Fibroblast of lung (primary cell): ENCODE data around the gene HIF1AN. TPM values are rescaled to one million over a fixed set of nuclear protein-coding genes. Genes with fewer than 3 reads are reported as not detected.

Experiments used
- DNase-seq, 2 donors: peaks; one replicate each; pipeline versions ENCODE4 v3.0.0 to v3.0.0-alpha.2; 2010; ENCODE audit warnings: low read depth in 2 of 2
- H2AFZ ChIP-seq: 2 replicates; pipeline ENCODE4 v1.5.1; 2012; ENCODE audit warnings: low read length, control low read depth, inconsistent platforms
- H3K27ac ChIP-seq: 2 replicates; pipeline ENCODE4 v1.5.1; 2011; ENCODE audit warnings: low read length, control low read depth; ENCODE audit not compliant: insufficient read depth
- H3K27me3 ChIP-seq: 2 replicates; pipeline ENCODE4 v1.5.1; 2011; ENCODE audit warnings: mild to moderate bottlenecking, low read length; ENCODE audit not compliant: control insufficient read depth, insufficient read depth
- H3K36me3 ChIP-seq: 2 replicates; pipeline ENCODE4 v1.5.1; 2011; ENCODE audit warnings: low read length; ENCODE audit not compliant: control insufficient read depth, insufficient read depth
- H3K4me1 ChIP-seq: 2 replicates; pipeline ENCODE4 v1.5.1; 2011; ENCODE audit warnings: low read length; ENCODE audit not compliant: control insufficient read depth, insufficient read depth; ENCODE audit errors: extremely low read depth
- H3K4me2 ChIP-seq: 2 replicates; pipeline ENCODE4 v1.5.1; 2011; ENCODE audit warnings: low read length, control low read depth; ENCODE audit not compliant: insufficient read depth; ENCODE audit errors: extremely low read depth
- H3K4me3 ChIP-seq, 4 experiments: fragments of 200-600 bp in 1 of 4; sonication (generic) in 1 of 4; replicated peaks in 1 of 4; 2 replicates each; pipeline ENCODE4 v1.5.1; 2011 to 2016; ENCODE audit warnings: low read length in 4 of 4, low read depth in 3 of 4, mild to moderate bottlenecking in 3 of 4, control low read depth in 2 of 4, inconsistent platforms in 1 of 4, mixed read lengths in 1 of 4; ENCODE audit not compliant: insufficient read depth in 1 of 4; ENCODE audit errors: control extremely low read depth in 1 of 4
- H3K79me2 ChIP-seq: 2 replicates; pipeline ENCODE4 v1.5.1; 2012; ENCODE audit warnings: mild to moderate bottlenecking, low read length, inconsistent platforms; ENCODE audit not compliant: control insufficient read depth, insufficient read depth
- H3K9ac ChIP-seq: 2 replicates; pipeline ENCODE4 v1.5.1; 2011; ENCODE audit warnings: mild to moderate bottlenecking, low read length, control low read depth; ENCODE audit not compliant: insufficient read depth
- H3K9me3 ChIP-seq: 2 replicates; pipeline ENCODE4 v1.5.1; 2012; ENCODE audit warnings: low read depth, low read length; ENCODE audit not compliant: control insufficient read depth, insufficient read depth
- H4K20me1 ChIP-seq: 2 replicates; pipeline ENCODE4 v1.5.1; 2011; ENCODE audit warnings: low read length; ENCODE audit not compliant: control insufficient read depth, insufficient read depth; ENCODE audit errors: extremely low read depth
- EZH2 ChIP-seq: IDR thresholded peaks from 2 replicates; pipeline ENCODE4 v1.5.1; 2012; ENCODE audit warnings: low read length, control low read depth, mild to moderate bottlenecking; ENCODE audit errors: missing control alignments
- polyA plus RNA-seq, 2 donors: library from polyadenylated mRNA; depleted of rRNA in 1 of 2; stranded (reverse) in 1 of 2; unstranded in 1 of 2; fragments of >200 nt; gene quantifications; 2 replicates each; pipeline ENCODE4 v1.2.1, GENCODE V29; 2011 to 2012; ENCODE audit warnings: missing spikeins in 1 of 2
- total RNA-seq: library from RNA; depleted of rRNA; stranded (reverse); fragments of >200 nt; gene quantifications from 2 replicates; pipeline ENCODE4 v1.2.1, GENCODE V29; 2014
- TF ChIP-seq, protein P1 (sequence below), 2 donors: IDR thresholded peaks in 1 of 2; conservative IDR thresholded peaks in 1 of 2; 1 replicate in 1 of 2; 2 replicates in 1 of 2; pipeline ENCODE4 v1.5.1; 2011 to 2012; ENCODE audit warnings: low read length in 2 of 2, control low read depth in 1 of 2, inconsistent platforms in 1 of 2, low read depth in 1 of 2, mild to moderate bottlenecking in 1 of 2

The HIF1AN gene
- total and polyA plus RNA-seq, 2 donors (not counting 1 experiment from before 2014, with no cell fraction given), result 14.2 to 26.6 TPM

DNA sequence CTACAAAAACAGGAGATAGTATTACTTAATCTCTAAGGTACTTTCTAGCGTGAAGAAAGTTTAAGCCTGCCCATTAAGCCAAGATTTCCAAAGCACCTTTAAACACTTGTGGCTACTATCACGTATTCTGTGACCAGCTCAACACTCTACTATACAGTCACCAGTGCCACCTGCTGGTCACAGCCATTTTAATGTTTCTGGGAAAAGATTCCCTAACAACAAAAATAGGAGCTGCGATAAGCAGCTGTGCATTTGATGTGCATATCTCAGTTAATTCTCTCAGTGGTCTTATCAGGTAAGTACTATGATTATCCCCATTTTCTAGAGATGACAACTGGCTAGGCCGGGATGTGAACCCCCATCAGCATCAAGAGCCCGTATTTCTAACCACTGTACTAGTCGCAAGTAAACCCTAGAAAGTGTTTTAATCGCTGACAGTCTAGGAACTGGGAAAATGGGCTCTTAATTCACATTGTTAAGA lies 16.9 kb upstream of the HIF1AN start:
- Histone ChIP-seq H3K4me3 (peak overlapping the region; percentile 31 to 54 (median 39)), H4K20me1 (no peaks in the 10 kb centered on the region), H2AFZ (peak overlapping the region; percentile 66), H3K9ac (no peak overlapping the region), H3K4me2 (peak overlapping the region; percentile 85), H3K4me1 (peaks cover 5% of the 10 kb centered on the region), H3K9me3 (no peaks in the 10 kb centered on the region), H3K79me2 (no peaks in the 10 kb centered on the region), H3K36me3 (no peaks in the 10 kb centered on the region), H3K27ac (no peak overlapping the region), H3K27me3 (no peaks in the 10 kb centered on the region)
- peak; percentile 58 to 66 for DNase-seq
- TF ChIP-seq EZH2, result no peak
- TF ChIP-seq, protein P1, sequence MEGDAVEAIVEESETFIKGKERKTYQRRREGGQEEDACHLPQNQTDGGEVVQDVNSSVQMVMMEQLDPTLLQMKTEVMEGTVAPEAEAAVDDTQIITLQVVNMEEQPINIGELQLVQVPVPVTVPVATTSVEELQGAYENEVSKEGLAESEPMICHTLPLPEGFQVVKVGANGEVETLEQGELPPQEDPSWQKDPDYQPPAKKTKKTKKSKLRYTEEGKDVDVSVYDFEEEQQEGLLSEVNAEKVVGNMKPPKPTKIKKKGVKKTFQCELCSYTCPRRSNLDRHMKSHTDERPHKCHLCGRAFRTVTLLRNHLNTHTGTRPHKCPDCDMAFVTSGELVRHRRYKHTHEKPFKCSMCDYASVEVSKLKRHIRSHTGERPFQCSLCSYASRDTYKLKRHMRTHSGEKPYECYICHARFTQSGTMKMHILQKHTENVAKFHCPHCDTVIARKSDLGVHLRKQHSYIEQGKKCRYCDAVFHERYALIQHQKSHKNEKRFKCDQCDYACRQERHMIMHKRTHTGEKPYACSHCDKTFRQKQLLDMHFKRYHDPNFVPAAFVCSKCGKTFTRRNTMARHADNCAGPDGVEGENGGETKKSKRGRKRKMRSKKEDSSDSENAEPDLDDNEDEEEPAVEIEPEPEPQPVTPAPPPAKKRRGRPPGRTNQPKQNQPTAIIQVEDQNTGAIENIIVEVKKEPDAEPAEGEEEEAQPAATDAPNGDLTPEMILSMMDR (conservative IDR thresholded peaks at IDR 0.05 in 1 of 2, IDR thresholded peaks at IDR 0.05 in 1 of 2; ENCODE audit: low read depth in 1 of 2, low read length in 2 of 2), result peak; percentile 60 to 71

DNA sequence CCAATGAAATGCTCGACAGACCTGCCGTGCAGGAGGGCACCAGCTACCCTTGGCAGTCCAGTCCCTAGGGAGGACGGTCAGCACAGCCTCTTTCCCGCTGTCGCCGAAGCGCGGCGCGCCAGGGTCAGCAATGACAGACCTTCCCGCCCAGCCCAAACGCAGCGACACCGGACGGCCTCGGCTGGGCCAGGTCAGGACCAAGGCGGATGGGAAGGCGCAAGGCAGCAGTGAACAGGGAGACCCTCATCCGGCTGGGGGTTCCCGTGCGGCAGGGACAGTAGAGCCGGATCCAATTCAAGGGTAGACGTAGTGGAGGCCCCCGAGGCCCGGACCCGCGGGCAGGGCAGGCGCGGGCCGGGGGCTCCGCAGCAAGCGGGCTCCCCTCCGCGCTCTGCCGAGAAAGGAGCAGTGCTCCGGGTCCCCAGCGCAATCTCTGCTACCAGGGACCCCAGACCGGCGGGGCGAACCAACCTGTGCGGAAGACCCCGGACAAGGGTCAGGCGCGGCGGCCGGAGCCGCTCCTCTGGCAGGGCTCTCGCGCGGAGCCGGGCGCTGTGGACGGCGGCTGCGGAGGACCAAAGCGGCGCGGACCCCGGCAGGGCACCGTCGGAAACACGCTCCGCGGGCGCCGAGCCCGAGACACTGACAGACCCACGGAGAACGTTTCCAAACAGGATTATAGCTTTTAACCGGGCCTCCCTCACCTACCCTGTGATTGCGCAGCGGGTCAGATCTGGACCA lies 16.3 kb upstream of the HIF1AN start, which contains the start of gene SEC31B:
SEC31B (minus strand) TSS at position 551 of the 741 bp plus-strand sequence. CDS start 2,909 bp downstream, outside the sequence.
- Histone ChIP-seq H3K36me3 (peaks cover 3% of the 10 kb centered on the region), H3K79me2 (no peaks in the 10 kb centered on the region), H3K27me3 (no peaks in the 10 kb centered on the region), H3K4me1 (peaks cover 5% of the 10 kb centered on the region), H3K4me3 (peak within 1 kb of the TSS; percentile 31 to 54 (median 39)), H3K27ac (no peak within 1 kb of the TSS), H3K4me2 (peak within 1 kb of the TSS; percentile 85), H2AFZ (peak within 1 kb of the TSS; percentile 66), H4K20me1 (no peaks in the 10 kb centered on the region), H3K9me3 (no peaks in the 10 kb centered on the region), H3K9ac (peak within 1 kb of the TSS; percentile 28)
- TF ChIP-seq, protein P1 (conservative IDR thresholded peaks at IDR 0.05 in 1 of 2, IDR thresholded peaks at IDR 0.05 in 1 of 2; ENCODE audit: low read depth in 1 of 2, low read length in 2 of 2), result peak in 1 of 2 donors; percentile 11
- TF ChIP-seq EZH2, result no peak
- DNase-seq, result no peak

DNA sequence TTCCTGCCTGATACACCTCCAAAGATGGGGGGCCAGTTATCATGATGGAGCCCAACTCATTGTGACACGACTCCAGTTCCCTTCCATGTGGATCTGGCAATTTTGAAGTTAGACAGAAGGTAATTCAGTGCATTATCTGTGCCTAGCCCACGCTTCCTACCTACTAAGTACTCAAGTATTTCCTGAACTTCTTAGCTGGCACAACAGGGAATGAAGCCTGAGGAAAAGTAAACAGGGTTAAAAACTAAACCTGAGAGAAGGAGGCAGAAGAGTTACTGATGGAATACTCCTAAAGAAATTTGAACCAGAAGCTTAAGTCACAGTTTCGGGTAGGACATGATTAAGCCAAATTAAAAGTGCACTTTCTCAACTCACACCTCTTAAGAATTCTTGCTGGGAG lies 14.9 kb upstream of the HIF1AN start:
- Histone ChIP-seq H3K4me1 (peaks cover 5% of the 10 kb centered on the region), H3K36me3 (peaks cover 4% of the 10 kb centered on the region), H3K9me3 (no peaks in the 10 kb centered on the region), H3K9ac (no peak overlapping the region), H3K4me3 (no peak overlapping the region), H2AFZ (no peak overlapping the region), H4K20me1 (no peaks in the 10 kb centered on the region), H3K4me2 (no peak overlapping the region), H3K27me3 (no peaks in the 10 kb centered on the region), H3K79me2 (no peaks in the 10 kb centered on the region), H3K27ac (no peak overlapping the region)
- DNase-seq, result peak in 1 of 2 donors; percentile 71
- no peak for TF ChIP-seq EZH2
- TF ChIP-seq, protein P1 (conservative IDR thresholded peaks at IDR 0.05 in 1 of 2, IDR thresholded peaks at IDR 0.05 in 1 of 2; ENCODE audit: low read depth in 1 of 2, low read length in 2 of 2), result no peak
